MCF 10A (cell line): ENCODE measurements around the gene SEMA4D. TPM values are rescaled to one million over a fixed set of nuclear protein-coding genes. Genes with fewer than 3 reads are reported as not detected.

ENCODE experiments used
- BruUV-seq: library from RNA; stranded (reverse); fragments of 400-500 nt; replicated peaks from 2 replicates; lab custom pipeline; 2021; lab: Mats Ljungman, UMichigan
- CTCF ChIA-PET: fragments of 300-600 bp; sonication (Branson Sonifier 250); formaldehyde crosslinking; extraction: SDS; loops from one replicate; lab custom pipeline; 2021; ENCODE audit warnings: antibody characterized with exemption, inconsistent platforms; lab: Yijun Ruan, JAX
- POLR2A ChIA-PET: fragments of 300-600, 350-650 bp; sonication (Branson Sonifier 250); formaldehyde crosslinking; extraction: SDS; loops from one replicate; lab custom pipeline; 2020; ENCODE audit warnings: antibody characterized with exemption, inconsistent platforms; lab: Yijun Ruan, JAX
- DNase-seq: peaks from one replicate; pipeline ENCODE4 v3.0.0-alpha.2; 2018; ENCODE audit not compliant: unreplicated experiment
- H3K27ac Mint-ChIP-seq: one replicate; pipeline ENCODE4 v1.8.0; 2022; ENCODE audit warnings: mild to moderate bottlenecking, low read depth, mixed read lengths; ENCODE audit not compliant: unreplicated experiment
- H3K27me3 Mint-ChIP-seq: one replicate; pipeline ENCODE4 v1.8.0; 2022; ENCODE audit warnings: mixed read lengths; ENCODE audit not compliant: insufficient read depth, unreplicated experiment
- H3K36me3 Mint-ChIP-seq: one replicate; pipeline ENCODE4 v1.8.0; 2022; ENCODE audit warnings: mild to moderate bottlenecking, moderate library complexity, mixed read lengths; ENCODE audit not compliant: insufficient read depth, unreplicated experiment
- H3K4me1 Mint-ChIP-seq: one replicate; pipeline ENCODE4 v1.8.0; 2022; ENCODE audit warnings: mixed read lengths; ENCODE audit not compliant: insufficient read depth, unreplicated experiment
- H3K4me3 Mint-ChIP-seq: one replicate; pipeline ENCODE4 v1.8.0; 2022; ENCODE audit warnings: mild to moderate bottlenecking, moderate library complexity, mixed read lengths; ENCODE audit not compliant: unreplicated experiment
- H3K9me3 Mint-ChIP-seq: one replicate; pipeline ENCODE4 v1.8.0; 2022; ENCODE audit warnings: mixed read lengths; ENCODE audit not compliant: unreplicated experiment
- intact Hi-C: fragments of 100-400 bp; cut with micrococcal nuclease; formaldehyde crosslinking; loops from 2 replicates; pipeline ENCODE4 v1.14.1; 2022
- total RNA-seq: library from RNA; stranded (reverse); gene quantifications from 2 replicates; pipeline ENCODE4 v1.2.3, GENCODE V29; 2022
- TF ChIP-seq, protein P1 (sequence below): fragments of 200-600 bp; IDR thresholded peaks from one replicate; pipeline ENCODE4 v1.8.0; 2022; ENCODE audit warnings: antibody characterized with exemption, mild to moderate bottlenecking; ENCODE audit not compliant: unreplicated experiment

SEMA4D gene
- total RNA-seq, 1 experiment from 2014 or later = 4.2 TPM

DNA sequence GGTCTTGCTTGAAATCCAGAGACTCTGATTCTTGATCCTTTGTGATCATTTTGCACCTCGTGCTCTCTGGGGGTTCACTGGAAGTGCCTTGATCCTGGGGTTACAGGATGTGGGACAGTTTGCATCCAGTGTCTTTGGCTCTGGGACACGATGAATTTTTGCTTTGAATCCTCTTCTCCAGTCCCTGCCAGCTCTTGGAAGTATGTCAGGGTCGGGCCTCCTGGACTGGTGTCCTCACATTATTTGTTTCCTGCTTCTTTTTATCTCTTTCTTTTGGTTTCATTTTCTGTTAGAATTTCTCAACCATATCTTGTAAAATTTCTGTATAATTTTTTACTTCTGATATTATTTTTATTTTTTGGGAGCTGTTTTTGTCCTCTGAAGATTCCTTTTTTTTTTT lies 145.5 kb downstream of the SEMA4D start:
- no peak overlapping the region for H3K4me3 Mint-ChIP-seq
- no peaks in the 10 kb centered on the region for H3K9me3 Mint-ChIP-seq
- H3K27me3 Mint-ChIP-seq = no peaks in the 10 kb centered on the region
- TF ChIP-seq, protein P1, sequence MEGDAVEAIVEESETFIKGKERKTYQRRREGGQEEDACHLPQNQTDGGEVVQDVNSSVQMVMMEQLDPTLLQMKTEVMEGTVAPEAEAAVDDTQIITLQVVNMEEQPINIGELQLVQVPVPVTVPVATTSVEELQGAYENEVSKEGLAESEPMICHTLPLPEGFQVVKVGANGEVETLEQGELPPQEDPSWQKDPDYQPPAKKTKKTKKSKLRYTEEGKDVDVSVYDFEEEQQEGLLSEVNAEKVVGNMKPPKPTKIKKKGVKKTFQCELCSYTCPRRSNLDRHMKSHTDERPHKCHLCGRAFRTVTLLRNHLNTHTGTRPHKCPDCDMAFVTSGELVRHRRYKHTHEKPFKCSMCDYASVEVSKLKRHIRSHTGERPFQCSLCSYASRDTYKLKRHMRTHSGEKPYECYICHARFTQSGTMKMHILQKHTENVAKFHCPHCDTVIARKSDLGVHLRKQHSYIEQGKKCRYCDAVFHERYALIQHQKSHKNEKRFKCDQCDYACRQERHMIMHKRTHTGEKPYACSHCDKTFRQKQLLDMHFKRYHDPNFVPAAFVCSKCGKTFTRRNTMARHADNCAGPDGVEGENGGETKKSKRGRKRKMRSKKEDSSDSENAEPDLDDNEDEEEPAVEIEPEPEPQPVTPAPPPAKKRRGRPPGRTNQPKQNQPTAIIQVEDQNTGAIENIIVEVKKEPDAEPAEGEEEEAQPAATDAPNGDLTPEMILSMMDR = no peak
- ChIA-PET CTCF (no interaction called here), POLR2A (interaction anchor here (0.7 to 1.0 kb wide), 2 partner anchors 8 to 40 kb away, joined by 3 to 4 read pairs; no protein-coding TSS in a partner anchor)
- intact Hi-C loops = no loop called here
- H3K36me3 Mint-ChIP-seq = peaks cover 86% of the 10 kb centered on the region
- BruUV-seq = no TSS peak
- no peak for DNase-seq
- no peaks in the 10 kb centered on the region for H3K4me1 Mint-ChIP-seq
- H3K27ac Mint-ChIP-seq = no peak overlapping the region

DNA sequence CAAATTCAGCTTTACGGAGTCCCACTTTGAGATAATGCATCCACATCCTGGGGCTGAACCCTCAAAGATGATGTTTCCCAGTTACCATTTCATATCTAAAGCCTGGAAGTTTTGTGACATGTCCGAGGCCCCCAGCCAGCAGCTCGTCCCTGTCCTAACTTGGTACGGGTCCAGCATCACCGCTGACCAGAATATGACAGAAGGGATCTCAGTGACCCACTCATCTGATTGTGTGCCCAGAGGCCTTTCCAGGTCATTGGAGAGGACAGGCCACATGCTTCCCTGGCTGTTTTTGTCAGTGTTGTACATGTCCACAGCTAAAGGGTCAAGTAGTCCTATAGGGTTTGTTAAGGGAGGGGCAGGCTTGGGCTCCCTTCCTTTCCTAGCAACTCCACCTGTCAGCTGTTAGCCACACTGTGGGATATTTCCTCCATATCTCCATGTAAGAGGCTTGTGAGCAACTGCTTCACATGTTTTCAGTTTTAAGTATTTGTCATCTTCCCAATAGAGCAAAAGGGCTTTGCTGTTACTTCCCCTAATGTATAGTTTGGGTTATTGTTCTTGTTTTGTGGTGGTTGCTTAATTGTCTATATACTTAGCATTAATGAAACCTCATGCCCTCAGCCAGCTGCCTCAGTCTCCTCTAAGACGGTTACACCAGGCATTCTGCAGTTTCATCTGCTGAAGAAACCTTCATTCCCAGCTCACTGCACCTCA lies 146.2 kb downstream of the SEMA4D start:
- no TSS peak for BruUV-seq
- POLR2A ChIA-PET = interaction anchor here (1.0 kb wide), 1 partner anchor 9 kb away, joined by 4 read pairs; no protein-coding TSS in a partner anchor
- H3K4me1 Mint-ChIP-seq = no peaks in the 10 kb centered on the region
- intact Hi-C loops = no loop called here
- DNase-seq = no peak
- no peaks in the 10 kb centered on the region for H3K9me3 Mint-ChIP-seq
- no peaks in the 10 kb centered on the region for H3K27me3 Mint-ChIP-seq
- CTCF ChIA-PET = interaction anchor here (0.6 to 1.6 kb wide), 2 partner anchors 46 to 197 kb away, joined by 3 to 4 read pairs; no protein-coding TSS in a partner anchor
- H3K27ac Mint-ChIP-seq = no peak overlapping the region
- no peak overlapping the region for H3K4me3 Mint-ChIP-seq
- peaks cover 87% of the 10 kb centered on the region for H3K36me3 Mint-ChIP-seq
- TF ChIP-seq, protein P1 = no peak

DNA sequence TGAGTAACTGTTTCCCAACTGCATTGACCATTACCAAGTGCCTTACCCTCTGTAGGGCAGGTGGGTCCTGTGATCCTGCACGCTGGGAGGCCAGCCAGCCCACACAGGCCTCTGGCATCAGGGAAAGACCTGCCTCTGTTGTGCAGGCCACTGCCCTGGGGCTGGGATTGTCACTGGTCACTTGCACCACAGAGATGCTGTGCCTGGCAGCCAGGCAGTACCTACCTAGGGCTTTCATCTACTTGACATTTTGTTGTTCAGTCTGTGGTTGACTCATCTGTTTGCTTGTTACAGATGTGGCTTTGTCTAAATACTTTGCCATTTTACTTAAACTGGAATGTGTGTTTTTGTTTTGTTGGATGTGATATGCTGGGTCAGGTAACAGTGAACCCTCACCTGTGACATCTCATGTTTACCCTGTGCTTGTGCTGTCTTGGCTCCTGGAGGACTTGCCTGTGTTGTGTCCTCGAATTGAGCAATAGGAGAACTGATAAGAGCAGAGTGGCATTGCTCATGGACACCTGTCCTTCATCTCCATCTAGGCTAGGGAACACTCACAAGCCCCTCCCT lies 146.8 kb downstream of the SEMA4D start:
- intact Hi-C loops = no loop called here
- DNase-seq = no peak
- no TSS peak for BruUV-seq
- Mint-ChIP-seq H3K4me3 (no peak overlapping the region), H3K36me3 (peaks cover 87% of the 10 kb centered on the region), H3K4me1 (no peaks in the 10 kb centered on the region), H3K27me3 (no peaks in the 10 kb centered on the region), H3K27ac (no peak overlapping the region), H3K9me3 (no peaks in the 10 kb centered on the region)
- ChIA-PET CTCF (interaction anchor here (0.6 to 1.6 kb wide), 2 partner anchors 46 to 198 kb away, joined by 3 to 4 read pairs; no protein-coding TSS in a partner anchor), POLR2A (no interaction called here)
- TF ChIP-seq, protein P1 = no peak

DNA sequence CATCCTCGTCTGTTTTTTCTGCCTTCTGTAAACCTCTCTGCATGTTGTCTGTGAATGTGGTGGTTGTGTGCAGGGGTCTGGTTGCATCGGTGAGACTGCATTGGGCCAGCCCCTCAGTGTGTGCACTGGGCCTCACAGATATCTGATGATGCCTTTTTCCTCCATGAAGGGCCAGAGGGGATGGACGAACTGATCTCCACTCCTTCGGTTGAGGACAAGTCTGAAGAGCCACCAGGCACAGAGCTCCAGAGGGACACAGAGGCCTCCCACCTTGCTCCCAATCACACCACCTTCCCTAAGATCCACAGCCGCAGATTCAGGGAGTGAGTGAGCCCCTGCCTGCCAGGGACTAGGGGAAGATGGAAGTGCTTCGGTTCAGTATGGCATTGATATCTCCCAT lies 148.3 kb downstream of the SEMA4D start:
- H3K36me3 Mint-ChIP-seq = peaks cover 88% of the 10 kb centered on the region
- intact Hi-C loops = no loop called here

More for the DNA sequence above, 148.3 kb downstream of the SEMA4D start:
- BruUV-seq = no TSS peak
- Mint-ChIP-seq H3K4me3 (no peak overlapping the region), H3K27ac (no peak overlapping the region), H3K4me1 (no peaks in the 10 kb centered on the region), H3K9me3 (no peaks in the 10 kb centered on the region), H3K27me3 (no peaks in the 10 kb centered on the region)
- no peak for DNase-seq
- TF ChIP-seq, protein P1 = no peak
- ChIA-PET CTCF (no interaction called here), POLR2A (interaction anchor here (0.7 to 1.3 kb wide), 3 partner anchors 11 to 38 kb away, joined by 3 to 4 read pairs (median 3); no protein-coding TSS in a partner anchor)
